Measurements from ENCODE around the gene TBX1.
"Not testable (repeated sequence)": the region's sequence is repeated elsewhere in the genome, so short reads cannot be mapped to it uniquely, and the experiment has no call there.

Gene TBX1

DNA sequence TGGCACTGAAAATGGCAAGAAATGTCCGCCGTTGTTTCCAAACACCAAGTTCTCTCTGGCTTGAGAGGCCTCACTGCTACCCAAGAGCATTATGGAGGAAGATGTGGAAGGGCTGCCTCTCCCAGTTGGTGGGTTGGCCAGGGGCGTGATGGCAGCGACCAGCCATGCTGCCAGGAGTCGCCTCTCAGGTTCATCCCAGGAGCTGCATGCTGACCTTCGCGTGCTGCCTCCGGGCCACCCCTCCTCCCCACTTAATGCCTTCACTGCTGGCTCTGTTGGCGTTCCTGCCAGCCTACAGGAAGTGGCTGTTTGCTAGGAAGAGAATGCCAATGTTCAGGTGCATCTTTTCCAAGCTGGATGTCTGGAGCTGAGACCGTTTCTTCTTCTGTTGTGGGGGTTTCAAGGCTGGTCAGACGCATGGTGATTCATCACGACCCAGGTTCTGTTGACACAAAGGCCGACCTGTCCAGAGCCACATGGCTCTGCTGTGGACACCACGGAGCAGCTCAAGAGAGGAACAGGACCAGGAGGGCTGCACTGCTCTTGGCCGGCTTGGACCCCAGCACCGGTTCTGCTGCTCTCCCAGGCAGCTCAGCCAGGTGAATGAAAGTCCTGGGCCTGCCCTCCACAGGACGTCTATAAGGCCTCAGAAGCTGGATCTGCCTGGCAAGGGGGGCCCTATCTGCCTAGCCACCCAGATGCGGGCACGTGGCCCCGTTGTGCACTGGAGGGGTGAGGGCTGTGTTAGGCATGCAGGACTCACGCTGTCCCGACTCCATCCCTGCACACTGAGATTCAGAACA lies 25.1 kb downstream of the TBX1 start:
- DNase-seq: no peak

DNA sequence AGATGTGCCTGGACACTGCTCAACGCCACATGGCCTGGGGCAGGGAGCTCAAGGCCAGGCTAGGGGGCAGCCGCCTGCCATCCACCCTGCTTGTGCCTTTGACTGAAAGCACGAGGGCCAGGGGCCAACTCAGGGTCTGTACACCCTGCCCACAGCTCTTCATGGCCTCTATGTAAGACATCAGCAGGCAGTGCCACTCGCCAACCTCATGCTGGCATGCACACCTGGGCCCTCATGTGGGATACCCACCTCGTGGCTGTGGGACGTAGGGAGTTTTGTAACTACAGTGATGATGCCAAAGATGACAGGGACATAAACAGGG lies 25.6 kb downstream of the TBX1 start:
- no peak for DNase-seq

DNA sequence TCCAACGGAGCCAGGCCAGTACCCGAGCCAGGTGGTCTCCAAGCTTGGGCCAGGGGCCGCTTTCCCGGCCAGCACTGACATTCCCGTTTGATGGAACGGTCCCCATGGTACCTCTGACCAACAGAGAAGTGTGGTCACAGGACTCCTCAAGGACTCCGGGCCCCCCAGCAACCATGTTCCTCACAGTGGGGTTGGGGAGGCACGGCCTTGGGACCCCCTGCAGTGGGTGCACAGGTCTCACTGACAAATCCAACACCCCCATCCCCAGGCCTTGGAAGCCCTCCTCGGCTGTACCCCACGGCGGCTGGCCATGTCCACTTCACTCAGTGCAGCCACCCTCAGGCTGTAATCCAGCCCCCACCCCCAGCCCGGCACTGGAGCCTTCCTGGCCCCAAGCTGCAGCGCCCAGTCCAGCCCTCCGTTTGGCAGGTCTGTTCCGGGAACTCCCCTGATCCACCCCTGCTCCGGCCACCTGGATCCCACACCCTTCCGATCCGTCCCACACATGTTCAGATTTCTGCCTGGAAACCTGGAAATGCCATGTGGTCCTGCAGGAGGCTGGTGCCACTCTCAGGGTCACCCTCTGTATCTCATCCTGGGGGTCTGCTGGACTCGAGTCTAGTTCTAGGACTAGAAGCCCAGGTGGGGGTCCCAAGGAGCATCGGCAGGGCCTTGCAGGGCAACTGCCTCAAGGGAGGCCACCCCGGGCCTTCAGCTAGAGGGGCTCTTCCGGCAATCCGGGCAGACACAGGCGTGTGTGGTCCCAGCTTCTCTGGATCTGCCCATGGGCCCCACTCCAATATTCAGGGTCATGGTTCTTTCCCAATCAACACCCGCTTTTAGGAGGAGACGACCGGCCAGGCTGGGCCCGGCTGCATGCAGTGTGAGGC lies 26.6 kb downstream of the TBX1 start:
- DNase-seq: no peak

DNA sequence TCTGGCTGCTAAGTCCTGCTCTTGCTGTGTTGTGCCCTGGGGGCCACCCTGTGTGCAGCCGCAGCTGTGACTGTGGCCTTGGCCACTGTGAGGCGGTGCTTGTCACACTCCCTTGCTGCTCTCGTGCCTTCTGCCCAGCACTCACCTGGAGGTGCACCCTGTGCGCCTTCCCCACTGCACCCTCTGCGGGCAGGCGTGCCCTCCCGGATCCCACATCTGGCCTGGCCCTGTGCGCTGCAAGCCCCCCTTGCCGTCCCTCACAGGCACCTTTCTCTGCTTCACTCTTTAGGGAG lies 27.2 kb downstream of the TBX1 start:
- DNase-seq: no peak

DNA sequence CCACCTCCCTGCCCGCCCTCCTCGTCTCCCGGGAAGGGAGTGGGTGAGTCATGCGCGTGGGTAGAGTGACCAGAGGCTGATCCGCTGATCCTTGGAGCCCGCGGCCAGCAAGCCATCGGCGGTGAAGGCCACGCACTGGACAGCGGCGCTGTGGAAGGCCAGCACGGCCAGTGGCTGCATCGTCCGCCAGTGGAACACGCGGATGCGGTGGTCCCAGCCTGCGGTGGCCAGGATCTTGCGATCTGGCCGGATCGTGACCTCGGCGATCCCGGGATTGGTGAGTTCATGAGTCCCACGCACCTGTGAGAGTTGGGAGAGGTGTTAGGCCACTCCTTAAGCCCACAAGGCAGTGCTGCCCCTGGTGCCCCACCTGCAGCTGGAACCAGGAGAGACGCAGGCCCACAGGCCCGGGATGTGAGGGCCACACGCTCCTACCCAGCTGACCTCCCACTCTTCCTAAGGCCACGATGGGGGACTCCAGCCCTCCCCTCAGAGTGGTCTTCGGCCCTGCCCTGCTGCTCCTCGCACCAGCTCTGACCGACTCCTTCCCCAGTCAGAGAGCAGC lies 28.2 kb downstream of the TBX1 start:
- no peak for DNase-seq

DNA sequence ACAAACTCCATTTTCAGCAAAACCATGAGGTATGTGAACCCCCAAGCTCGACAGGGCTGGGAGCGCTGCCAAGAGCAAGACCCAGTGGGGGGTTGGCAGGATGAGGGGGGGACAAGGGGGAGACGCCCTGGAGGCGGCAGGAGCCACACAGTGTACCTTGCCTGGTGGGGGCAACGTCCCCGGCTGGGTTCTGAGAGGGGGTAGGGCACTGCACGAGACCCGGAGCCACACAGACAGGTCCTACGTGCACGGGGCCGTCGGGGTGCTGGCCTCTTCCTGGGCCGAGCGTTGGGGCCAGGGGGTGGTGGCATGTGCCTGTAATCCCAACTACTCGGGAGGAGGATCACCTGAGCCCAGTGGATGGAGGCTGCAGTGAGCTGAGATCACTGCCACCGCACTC lies 28.8 kb downstream of the TBX1 start:
- no peak for DNase-seq

DNA sequence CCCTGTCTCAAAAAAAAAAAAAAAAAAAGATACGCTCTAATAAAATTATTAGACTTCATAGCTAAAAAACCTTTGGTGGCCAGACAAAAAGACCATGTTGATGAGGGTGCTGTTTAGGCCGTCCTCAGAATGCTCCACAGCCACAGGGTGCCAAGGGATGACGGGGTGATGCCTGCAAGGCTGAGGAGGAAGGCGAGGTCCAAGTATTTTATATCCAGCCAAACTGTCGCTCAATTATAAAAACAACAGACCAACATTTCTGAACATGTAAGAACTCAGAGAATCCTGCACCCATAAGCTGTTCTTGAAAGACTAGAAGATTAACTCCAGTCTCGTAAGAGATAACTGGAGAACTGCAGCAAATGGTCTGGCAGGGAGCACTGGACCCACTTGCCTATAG lies 29.2 kb downstream of the TBX1 start:
- no peak for DNase-seq

DNA sequence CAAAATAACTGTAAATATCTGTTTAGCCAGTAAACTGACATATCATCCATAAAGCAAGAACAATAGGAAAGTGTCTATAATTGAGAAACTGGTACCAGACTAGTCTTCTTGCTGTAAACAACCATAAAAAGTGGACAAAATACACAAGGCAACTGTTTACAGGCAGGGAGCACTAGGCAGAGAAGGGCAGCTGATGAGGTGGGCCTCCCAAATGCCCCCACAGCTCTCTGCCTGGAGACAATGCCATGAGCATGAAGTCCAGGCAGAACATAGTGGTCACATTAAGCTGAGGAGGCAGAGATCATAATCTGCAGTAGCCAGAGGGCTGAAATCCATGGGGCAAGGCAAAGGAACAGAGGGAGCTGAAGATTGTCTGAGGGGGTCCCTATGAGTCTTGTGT lies 30.7 kb downstream of the TBX1 start:
- DNase-seq: no peak

DNA sequence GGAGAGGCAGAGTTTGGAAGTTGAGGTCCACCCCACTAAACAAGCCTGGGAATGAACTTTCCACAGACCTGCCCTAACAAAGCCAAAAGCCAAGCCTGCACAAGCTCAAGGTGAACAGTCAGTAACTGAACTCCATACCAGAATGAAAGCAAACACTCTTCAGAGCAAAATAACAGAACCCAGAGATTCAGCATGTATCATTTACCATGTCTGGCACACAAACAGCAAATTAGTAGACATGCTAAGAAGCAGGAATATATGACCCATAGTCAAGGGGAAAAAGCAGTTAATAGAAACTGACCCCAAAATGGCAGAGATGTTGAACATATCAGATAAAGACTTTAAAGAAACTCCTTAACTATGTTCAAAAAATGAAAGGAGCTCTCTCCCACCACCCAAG lies 31.3 kb downstream of the TBX1 start:
- DNase-seq: no peak

DNA sequence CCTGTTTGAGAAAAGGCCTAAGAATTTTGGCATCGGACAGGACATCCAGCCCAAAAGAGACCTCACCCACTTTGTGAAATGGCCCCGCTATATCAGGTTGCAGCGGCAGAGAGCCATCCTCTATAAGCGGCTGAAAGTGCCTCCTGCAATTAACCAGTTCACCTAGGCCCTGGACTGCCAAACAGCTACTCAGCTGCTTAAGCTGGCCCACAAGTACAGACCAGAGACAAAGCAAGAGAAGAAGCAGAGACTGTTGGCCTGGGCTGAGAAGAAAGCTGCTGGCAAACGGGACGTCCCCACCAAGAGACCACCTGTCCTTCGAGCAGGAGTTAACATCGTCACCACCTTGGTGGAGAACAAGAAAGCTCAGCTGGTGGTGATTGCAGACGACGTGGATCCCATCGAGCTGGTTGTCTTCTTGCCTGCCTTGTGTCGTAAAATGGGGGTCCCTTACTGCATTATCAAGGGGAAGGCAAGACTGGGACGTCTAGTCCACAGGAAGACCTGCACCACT lies 31.9 kb downstream of the TBX1 start:
- DNase-seq: not testable (repeated sequence)

DNA sequence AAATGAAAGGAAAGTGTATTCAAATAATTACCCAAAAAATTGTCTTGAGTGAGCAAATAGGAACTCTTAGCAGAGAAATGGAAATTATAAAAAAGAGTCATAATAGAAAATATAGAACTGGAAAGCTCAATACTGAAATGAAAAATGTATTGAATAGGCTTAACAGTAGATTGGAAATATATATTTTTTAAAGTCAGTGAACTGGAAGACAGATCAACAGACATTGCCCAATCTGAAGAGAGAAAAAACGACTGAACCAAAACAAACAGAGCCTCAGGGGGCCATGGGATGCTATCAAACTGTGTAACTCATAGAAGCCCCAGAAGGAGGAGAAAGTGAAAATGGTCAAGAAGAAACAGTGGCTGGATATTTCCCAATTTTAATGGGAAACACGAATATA lies 32.6 kb downstream of the TBX1 start:
- no peak for DNase-seq

DNA sequence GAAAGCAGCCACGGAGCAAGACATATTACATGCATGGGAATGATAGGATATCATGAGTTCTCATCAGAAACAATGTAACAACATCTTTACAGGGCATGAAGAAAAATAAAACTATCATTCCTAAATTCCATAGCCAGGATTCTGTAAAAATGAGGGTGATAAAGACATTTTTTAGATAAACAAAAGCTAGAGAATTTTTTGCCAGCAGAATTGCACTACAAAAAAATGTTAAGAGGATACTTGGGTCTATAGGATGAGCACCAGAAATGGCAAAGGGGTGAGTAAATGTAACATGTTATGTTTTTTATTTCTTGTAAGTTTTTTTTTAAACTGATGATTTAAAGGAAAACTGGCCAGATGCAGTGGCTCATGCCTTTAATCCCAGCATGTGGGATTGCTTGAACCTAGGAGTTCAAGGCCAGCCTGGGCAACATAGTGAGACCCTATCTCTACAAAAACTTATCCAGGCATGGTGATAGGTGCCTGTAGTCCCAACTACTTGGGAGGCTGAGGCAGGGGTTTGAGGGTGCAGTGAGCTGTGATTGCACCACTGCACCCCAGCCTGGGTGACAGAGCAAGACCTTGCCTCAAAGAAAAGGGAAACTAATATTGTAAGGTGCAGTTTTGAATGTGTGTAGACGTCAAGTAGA lies 33.2 kb downstream of the TBX1 start:
- no peak for DNase-seq

DNA sequence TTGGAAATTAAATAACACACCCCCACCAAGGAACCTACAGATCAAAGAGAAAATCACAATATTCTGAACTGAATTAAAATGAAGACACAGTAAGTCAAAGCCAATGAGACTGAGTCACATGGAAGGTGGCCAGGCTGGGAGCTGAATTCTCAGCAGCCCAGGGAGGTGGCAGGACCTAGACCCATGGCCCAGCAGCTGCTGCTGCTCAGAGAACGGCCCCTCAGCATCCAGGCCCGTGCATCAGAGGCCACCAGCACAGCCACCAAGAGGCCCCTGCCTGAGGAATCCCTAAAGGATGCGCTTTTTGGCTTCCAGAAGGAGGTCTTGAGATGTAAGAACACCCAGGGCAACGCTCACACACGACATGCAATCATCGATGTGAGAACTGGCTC lies 35.0 kb downstream of the TBX1 start:
- DNase-seq: no peak

DNA sequence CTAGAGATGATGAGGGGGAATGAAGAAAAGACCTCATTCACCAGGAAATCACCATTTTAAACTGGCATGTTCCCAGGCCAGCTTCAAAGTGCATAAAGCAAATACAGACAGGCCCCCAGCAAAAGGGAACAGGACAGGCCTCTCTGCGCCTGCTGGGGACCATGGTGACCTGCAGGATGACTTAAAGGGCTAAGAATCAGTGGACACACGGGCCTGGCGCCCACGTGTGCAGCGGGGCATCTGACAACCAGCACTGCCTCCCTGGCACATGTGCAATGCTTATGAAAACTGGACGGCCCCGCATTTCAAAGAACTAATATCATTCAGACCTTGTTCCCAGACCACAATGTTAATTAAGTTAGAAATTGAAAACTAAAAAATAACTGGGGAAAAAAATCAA lies 35.6 kb downstream of the TBX1 start:
- DNase-seq: no peak

DNA sequence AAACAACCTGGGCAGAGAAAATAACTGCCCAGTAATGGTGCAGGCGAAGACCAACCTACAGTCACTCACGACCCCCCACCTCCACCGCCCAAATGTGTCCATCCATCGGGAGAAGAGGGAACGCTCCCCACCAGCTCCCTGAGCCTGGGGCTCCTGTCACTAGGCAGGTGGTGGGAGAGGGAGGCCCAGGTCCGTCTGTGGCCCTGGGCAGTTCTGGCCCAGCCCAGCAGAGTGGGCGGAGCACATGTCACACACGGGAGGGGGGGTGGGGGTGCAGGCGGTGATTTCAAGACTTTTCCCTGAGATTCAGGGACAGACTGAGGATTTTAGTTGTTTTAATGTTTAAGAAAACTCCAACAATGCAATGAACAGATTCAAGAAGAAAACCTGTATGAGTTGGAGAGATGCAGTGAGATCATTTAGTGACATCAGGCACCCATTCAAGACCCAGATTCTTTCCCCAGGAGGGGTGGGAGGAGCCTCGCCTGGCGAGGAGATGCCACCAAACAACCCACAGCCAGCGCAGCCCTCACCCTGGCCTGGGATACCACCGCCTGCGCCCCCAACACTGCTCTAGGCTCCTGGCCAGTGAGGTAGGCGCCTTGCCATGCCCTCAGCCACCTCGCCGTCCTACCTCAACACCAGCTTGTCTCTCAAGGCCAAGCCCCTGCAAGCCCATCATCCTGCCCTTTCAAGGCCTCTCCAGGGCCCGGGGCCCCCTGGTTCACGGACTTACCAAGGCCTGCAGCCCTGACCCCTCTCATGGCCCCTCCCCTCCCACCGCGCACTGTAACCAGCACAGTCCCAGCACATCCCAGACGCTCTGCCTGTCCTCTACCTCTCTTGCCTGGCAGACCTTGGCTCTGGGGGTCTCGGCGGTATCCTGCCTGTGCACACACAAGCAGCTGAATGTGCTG lies 36.8 kb downstream of the TBX1 start:
- DNase-seq: no peak

DNA sequence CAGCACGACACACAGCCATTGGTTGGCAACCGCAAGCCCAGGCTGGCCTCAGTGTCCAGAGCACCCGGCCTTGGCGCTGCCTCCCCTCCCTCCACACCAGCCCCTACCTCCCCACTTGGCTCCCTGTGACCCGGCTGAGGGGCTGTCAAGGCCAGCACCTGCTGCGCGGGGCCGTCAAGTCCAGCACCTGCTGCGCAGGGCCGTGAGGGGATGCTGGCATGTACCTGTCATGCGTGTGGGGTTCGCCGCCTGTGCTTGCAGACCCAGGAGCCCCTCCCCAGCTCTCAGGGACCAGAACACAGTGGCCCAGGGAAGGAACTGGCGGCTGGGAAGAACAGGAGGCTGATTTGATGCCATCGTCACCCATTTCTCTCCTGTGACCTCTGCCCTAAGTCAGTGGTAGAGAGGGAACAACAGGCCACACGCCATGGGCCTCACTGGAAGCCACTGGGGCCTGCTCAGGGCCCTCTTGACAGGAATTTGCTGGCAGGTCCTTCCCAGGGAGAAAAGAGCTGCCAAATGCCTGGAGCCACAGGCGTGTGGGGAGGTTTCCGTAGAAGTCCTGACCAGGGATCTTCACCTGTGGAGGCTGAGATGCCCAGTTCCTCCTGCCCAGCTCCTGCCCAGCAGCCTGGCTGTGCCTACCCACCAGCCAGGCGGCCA lies 37.6 kb downstream of the TBX1 start:
- no peak for DNase-seq

DNA sequence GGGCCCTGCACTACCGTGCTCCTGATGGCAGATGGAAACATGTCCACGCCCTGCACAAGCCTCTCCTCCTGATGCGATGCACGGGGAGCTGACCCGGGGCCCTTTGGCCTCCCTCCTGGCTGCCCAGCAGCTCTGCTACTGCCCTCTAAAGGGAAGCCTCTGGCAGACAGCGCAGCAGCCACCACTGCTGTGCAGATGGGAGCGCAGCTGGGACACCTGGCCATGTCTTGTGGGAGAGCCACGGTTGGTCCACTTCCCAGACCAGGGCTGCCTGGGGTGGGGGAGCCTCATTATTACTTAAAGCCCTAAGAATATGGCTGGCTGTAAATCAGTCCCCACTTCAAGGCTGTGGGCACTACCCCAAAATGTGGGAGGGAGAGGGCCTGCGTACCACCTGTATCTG lies 38.3 kb downstream of the TBX1 start:
- no peak for DNase-seq

DNA sequence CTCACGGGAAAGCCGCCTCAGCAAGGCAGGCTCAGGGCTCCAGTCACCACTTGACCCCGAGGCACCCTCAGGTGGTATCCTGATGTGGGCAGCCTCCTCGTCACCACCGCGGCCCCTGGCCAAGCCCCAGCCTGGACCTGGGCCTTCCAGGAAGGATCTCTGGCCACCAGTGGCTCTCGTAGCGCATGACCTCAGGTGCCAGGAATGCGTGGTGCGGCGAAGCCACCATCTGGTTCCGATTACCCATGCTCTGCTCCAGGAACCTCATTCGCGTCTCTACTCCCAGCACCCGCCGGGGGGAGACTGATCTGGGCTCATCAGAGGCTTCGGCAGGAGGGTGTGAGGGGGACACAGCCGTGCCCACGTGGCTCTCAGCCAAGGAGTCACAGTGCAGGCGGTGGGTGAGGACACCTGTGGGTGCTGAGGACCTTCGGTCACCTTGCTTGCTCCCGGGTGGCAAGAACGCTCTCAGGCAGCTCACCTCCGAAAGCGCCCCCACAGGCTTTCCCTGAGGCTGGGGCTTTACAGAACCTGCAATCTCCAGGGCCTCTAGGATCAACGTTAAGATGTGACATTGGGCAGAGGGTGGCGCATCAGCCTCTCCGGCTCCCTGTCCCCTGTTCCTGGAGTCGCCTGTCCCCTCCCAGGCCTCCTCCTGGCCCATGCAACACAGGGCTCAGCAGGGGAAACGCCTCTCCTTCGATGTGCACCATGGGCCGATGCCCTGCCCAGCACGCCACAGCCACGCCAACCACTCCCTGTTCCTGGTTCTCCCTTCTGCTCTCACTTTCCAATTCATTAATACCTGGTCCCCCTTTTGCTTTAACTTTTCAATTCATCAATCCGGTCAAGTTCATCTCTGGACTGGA lies 39.0 kb downstream of the TBX1 start:
- DNase-seq: no peak

DNA sequence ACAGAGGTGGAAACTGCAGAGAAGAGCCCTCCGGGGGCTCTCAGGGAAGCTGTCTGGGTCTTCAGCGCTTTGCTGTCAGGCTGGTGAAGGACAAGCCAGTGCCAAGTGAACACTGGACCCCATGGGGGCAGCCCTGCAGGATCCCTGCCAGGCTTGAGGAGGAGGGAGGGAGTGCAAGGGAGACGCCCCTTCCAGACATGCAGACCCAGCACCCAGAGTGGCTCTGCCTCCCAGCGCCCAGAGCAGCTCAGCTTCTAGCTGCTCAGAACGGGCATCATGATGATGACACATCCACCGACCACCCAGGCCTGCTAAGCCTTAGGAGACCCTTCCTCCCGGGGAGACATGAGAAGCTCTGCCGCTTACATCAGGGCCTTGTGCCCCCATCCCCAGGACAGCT lies 39.7 kb downstream of the TBX1 start:
- no peak for DNase-seq

DNA sequence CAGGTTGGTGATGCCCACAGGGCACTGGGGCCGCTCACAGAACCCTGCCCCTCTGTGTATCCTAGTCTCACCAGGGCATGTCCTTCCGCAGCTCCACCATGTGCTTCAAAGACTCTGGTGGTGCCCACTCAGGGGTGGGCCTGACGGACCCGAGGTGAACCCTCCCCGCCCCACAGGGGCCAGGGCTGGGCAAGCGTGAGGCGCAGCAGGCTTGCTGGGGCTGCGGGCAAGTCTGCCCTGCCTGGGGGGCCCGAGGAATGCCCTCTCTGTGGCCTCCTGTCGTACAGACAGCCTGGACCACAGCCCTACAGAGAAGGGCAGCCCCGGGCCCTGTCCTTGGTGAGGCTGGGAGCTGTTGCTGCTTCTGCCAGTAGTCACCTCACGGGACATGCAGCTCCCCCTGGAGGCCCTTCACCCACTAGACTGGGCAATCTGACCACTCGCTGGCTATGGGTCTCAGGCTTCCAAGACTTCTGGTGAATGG lies 40.2 kb downstream of the TBX1 start:
- no peak for DNase-seq

Measured in retina (tissue), 1 donor.